GM13977 (cell line): ENCODE measurements around the gene MEGF11.
"Not testable (repeated sequence)": the region's sequence is repeated elsewhere in the genome, so short reads cannot be mapped to it uniquely, and the experiment has no call there.

Experiments used
- DNase-seq: peaks from one replicate; pipeline ENCODE4 v3.0.0; 2012; ENCODE audit warnings: low spot score
- in situ Hi-C: fragments of 300-500 bp; cut with MboI; formaldehyde crosslinking; loops from one replicate; pipeline ENCODE4 v1.12.0; 2022; ENCODE audit warnings: low sequenced_read_pairs, low pct_unique_long_range_greater_than_20kb, mixed read lengths, inconsistent platforms; ENCODE audit not compliant: unreplicated experiment
- TF ChIP-seq, protein P1 (sequence below): IDR thresholded peaks from 2 replicates; pipeline ENCODE4 v1.5.1; 2012; ENCODE audit warnings: mild to moderate bottlenecking, control low read depth; ENCODE audit not compliant: insufficient read depth; ENCODE audit errors: extremely low read depth, missing control alignments

Gene MEGF11

DNA sequence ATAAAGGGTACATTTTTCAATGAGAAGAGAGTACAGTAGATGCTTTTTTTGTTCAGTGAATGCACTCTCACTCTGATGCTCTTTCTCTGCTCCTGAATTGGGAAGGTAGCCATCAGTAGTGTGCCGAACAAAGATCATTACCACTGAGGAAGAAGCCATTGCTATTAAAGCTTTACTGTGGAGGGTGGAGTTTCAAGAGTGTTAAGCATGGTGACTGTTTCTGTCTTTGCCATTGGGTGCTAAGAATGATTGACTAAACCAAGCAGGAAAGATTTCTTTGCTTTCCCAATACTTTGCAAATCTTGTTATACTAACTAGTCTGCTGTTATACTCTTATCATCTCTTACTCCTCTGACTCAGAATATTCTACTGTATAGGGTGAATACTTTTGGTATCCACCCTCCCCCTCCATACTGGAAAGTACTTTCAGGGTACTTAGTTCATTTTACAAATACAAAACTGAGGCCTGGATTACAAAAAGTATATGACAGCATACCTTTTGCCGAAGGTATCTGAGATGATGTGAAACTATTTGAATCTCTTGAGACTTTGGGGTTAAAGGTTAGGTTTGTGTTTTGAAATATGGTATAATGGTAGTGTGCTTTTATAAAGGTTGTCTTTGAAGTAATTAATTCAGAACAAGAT lies 382.5 kb downstream of the MEGF11 start:
- TF ChIP-seq, protein P1, sequence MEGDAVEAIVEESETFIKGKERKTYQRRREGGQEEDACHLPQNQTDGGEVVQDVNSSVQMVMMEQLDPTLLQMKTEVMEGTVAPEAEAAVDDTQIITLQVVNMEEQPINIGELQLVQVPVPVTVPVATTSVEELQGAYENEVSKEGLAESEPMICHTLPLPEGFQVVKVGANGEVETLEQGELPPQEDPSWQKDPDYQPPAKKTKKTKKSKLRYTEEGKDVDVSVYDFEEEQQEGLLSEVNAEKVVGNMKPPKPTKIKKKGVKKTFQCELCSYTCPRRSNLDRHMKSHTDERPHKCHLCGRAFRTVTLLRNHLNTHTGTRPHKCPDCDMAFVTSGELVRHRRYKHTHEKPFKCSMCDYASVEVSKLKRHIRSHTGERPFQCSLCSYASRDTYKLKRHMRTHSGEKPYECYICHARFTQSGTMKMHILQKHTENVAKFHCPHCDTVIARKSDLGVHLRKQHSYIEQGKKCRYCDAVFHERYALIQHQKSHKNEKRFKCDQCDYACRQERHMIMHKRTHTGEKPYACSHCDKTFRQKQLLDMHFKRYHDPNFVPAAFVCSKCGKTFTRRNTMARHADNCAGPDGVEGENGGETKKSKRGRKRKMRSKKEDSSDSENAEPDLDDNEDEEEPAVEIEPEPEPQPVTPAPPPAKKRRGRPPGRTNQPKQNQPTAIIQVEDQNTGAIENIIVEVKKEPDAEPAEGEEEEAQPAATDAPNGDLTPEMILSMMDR, result no peak
- in situ Hi-C loops, result no loop called here
- DNase-seq, result peak; percentile 62

- in situ Hi-C loops, result no loop called here
- TF ChIP-seq, protein P1, result peak; percentile 5
- DNase-seq, result no peak
Observed at GRCh38 chr15:65869954-65870871, 383.3 kb downstream of the MEGF11 start.

- peak; percentile 92 for DNase-seq
- TF ChIP-seq, protein P1, result peak; percentile 51
- in situ Hi-C loops, result no loop called here
Observed at GRCh38 chr15:65869126-65869953, 384.2 kb downstream of the MEGF11 start, which contains the start of gene RAB11A. TSS of gene RAB11A (plus strand) at chr15:65869491. CDS start at chr15:65869586, 95 bp downstream.

DNA sequence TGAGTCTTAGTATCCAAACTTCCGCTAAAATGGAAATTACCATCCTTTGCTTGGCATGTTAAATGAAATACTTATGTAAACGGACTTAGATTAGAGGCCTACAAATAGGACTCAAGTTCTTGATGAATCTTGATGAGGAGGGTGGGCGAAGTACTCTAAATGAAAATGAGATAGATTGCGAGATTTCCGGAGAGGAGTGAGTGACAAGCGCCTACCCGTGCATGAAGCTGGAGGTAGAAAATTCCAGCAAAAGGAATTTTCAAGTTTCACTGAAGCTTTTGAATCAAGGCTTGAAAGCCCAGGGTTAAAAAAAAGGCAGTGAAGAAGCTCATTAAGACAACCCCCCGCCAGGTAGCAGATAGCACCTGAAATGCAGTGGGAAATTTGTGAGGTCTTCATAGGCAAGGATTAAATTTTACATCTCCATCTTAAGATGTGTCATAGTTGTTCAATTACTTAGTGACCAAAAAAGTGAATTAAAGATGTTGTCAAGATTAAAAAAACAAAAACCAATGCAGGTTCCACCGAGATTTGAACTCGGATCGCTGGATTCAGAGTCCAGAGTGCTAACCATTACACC lies 384.9 kb downstream of the MEGF11 start:
- in situ Hi-C loops, result no loop called here
- DNase-seq, result no peak
- TF ChIP-seq, protein P1, result no peak

DNA sequence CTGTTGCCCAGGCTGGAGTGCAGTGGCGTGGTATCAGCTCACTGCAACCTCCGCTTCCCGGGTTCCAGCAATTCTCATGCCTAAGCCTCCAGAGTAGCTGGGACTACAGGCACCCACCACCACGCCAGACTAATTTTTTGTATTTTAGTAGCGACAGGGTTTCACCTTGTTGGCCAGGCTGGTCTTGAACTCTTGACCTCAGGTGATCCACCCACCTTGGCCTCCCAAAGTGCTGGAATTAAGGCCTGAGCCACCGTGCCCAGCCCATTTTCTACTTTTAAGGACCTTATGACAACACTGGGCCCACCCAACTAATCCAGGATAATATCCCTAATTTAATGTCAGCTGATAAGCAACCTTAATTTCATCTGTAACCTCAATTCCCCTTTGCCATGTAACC lies 385.6 kb downstream of the MEGF11 start:
- in situ Hi-C loops, DNase-seq: not testable (repeated sequence)

DNA sequence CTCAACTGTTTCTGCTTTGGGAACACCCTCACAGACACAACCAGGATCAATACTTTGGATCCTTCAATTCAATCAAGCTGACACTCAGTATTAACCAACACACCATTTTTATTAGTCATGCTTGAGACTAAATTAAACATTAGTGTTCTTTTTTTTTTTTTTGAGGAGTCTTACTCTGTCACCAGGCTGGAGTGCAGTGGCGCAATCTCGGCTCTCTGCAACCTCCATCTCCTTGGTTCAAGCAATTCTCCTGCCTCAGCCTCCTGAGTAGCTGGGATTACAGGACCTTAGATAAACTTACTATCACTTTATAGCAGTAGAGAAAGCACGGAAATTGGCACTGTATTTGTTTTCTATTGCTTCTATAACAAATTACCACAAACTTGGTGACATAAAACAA lies 386.3 kb downstream of the MEGF11 start:
- in situ Hi-C loops, result no loop called here
- no peak for DNase-seq
- TF ChIP-seq, protein P1, result no peak
